Upper lobe of left lung (tissue), 4 donors: ENCODE results near the gene WNT3.

ENCODE experiments used
- CTCF ChIP-seq, 6 experiments: fragments of 450-650 bp in 4 of 6; fragments of 200-600 bp in 2 of 6; sonication (generic) in 2 of 6; IDR thresholded peaks; one replicate each; pipeline ENCODE4 v1.5.1; 2016 to 2019; ENCODE audit warnings: antibody characterized with exemption in 6 of 6
- POLR2A ChIP-seq, 4 donors: fragments of 450-650 bp; IDR thresholded peaks; one replicate each; pipeline ENCODE4 v1.5.1; 2016 to 2017; ENCODE audit warnings: antibody characterized with exemption in 4 of 4, mild to moderate bottlenecking in 2 of 4

- TF ChIP-seq POLR2A (IDR thresholded peaks at IDR 0.05) (no peak), CTCF (IDR thresholded peaks at IDR 0.05) (no peak)
Measured at GRCh38 chr17:46788796-46789195, 29.7 kb downstream of the WNT3 start.
